A549 (cell line): Measurements from ENCODE around the gene KCTD1.

ENCODE experiments used
- BHLHE40 ChIP-seq: IDR thresholded peaks from 2 replicates; pipeline ENCODE4 v1.6.1; 2012; ENCODE audit warnings: low read depth, low read length, inconsistent platforms
- CBX2 ChIP-seq: fragments of 200-600 bp; sonication (generic); IDR thresholded peaks from 2 replicates; pipeline ENCODE4 v1.6.1; 2016; ENCODE audit warnings: low read depth, mild to moderate bottlenecking, borderline replicate concordance
- CTCF ChIP-seq: fragments of >200 bp; sonication (Bioruptor Twin); formaldehyde crosslinking; IDR thresholded peaks from 3 replicates; pipeline ENCODE4 v1.5.1; 2016
- JUN ChIP-seq, 2 experiments: fragments of >200 bp; sonication (Bioruptor Twin); formaldehyde crosslinking; IDR thresholded peaks; 2 replicates in 1 of 2; 3 replicates in 1 of 2; pipeline ENCODE4 v1.6.1; 2016 to 2017
- KDM1A ChIP-seq: fragments of 200-600 bp; sonication (generic); IDR thresholded peaks from 2 replicates; pipeline ENCODE4 v1.6.1; 2016; ENCODE audit warnings: low read depth, mild to moderate bottlenecking
- REST ChIP-seq: fragments of 200-600 bp; sonication (generic); IDR thresholded peaks from 2 replicates; pipeline ENCODE4 v1.6.1; 2016; ENCODE audit warnings: antibody characterized with exemption, mild to moderate bottlenecking, moderate library complexity
- ZFP36 ChIP-seq: fragments of 450-650 bp; IDR thresholded peaks from 2 replicates; pipeline ENCODE4 v1.6.1; 2014; ENCODE audit warnings: borderline replicate concordance; ENCODE audit not compliant: partially characterized antibody

- no peak for TF ChIP-seq CTCF
- no peak for TF ChIP-seq CBX2
- no peak for TF ChIP-seq BHLHE40
- no peak for TF ChIP-seq ZFP36
- TF ChIP-seq KDM1A, result no peak
- no peak for TF ChIP-seq REST
- no peak for TF ChIP-seq JUN (IDR thresholded peaks at IDR 0.05)
Observed at GRCh38 chr18:26471826-26472225, 76.5 kb downstream of the KCTD1 start.
